Fibroblast of lung (primary cell): ENCODE data around the gene TBC1D12. TPM values are rescaled to one million over a fixed set of nuclear protein-coding genes. Genes with fewer than 3 reads are reported as not detected.

Source experiments
- DNase-seq, 2 donors: peaks; one replicate each; pipeline versions ENCODE4 v3.0.0 to v3.0.0-alpha.2; 2010; ENCODE audit warnings: low read depth in 2 of 2
- H2AFZ ChIP-seq: 2 replicates; pipeline ENCODE4 v1.5.1; 2012; ENCODE audit warnings: low read length, control low read depth, inconsistent platforms
- H3K27ac ChIP-seq: 2 replicates; pipeline ENCODE4 v1.5.1; 2011; ENCODE audit warnings: low read length, control low read depth; ENCODE audit not compliant: insufficient read depth
- H3K27me3 ChIP-seq: 2 replicates; pipeline ENCODE4 v1.5.1; 2011; ENCODE audit warnings: mild to moderate bottlenecking, low read length; ENCODE audit not compliant: control insufficient read depth, insufficient read depth
- H3K36me3 ChIP-seq: 2 replicates; pipeline ENCODE4 v1.5.1; 2011; ENCODE audit warnings: low read length; ENCODE audit not compliant: control insufficient read depth, insufficient read depth
- H3K4me1 ChIP-seq: 2 replicates; pipeline ENCODE4 v1.5.1; 2011; ENCODE audit warnings: low read length; ENCODE audit not compliant: control insufficient read depth, insufficient read depth; ENCODE audit errors: extremely low read depth
- H3K4me2 ChIP-seq: 2 replicates; pipeline ENCODE4 v1.5.1; 2011; ENCODE audit warnings: low read length, control low read depth; ENCODE audit not compliant: insufficient read depth; ENCODE audit errors: extremely low read depth
- H3K4me3 ChIP-seq, 4 experiments: fragments of 200-600 bp in 1 of 4; sonication (generic) in 1 of 4; replicated peaks in 1 of 4; 2 replicates each; pipeline ENCODE4 v1.5.1; 2011 to 2016; ENCODE audit warnings: low read length in 4 of 4, low read depth in 3 of 4, mild to moderate bottlenecking in 3 of 4, control low read depth in 2 of 4, inconsistent platforms in 1 of 4, mixed read lengths in 1 of 4; ENCODE audit not compliant: insufficient read depth in 1 of 4; ENCODE audit errors: control extremely low read depth in 1 of 4
- H3K79me2 ChIP-seq: 2 replicates; pipeline ENCODE4 v1.5.1; 2012; ENCODE audit warnings: mild to moderate bottlenecking, low read length, inconsistent platforms; ENCODE audit not compliant: control insufficient read depth, insufficient read depth
- H3K9ac ChIP-seq: 2 replicates; pipeline ENCODE4 v1.5.1; 2011; ENCODE audit warnings: mild to moderate bottlenecking, low read length, control low read depth; ENCODE audit not compliant: insufficient read depth
- H3K9me3 ChIP-seq: 2 replicates; pipeline ENCODE4 v1.5.1; 2012; ENCODE audit warnings: low read depth, low read length; ENCODE audit not compliant: control insufficient read depth, insufficient read depth
- H4K20me1 ChIP-seq: 2 replicates; pipeline ENCODE4 v1.5.1; 2011; ENCODE audit warnings: low read length; ENCODE audit not compliant: control insufficient read depth, insufficient read depth; ENCODE audit errors: extremely low read depth
- EZH2 ChIP-seq: IDR thresholded peaks from 2 replicates; pipeline ENCODE4 v1.5.1; 2012; ENCODE audit warnings: low read length, control low read depth, mild to moderate bottlenecking; ENCODE audit errors: missing control alignments
- polyA plus RNA-seq, 2 donors: library from polyadenylated mRNA; depleted of rRNA in 1 of 2; stranded (reverse) in 1 of 2; unstranded in 1 of 2; fragments of >200 nt; gene quantifications; 2 replicates each; pipeline ENCODE4 v1.2.1, GENCODE V29; 2011 to 2012; ENCODE audit warnings: missing spikeins in 1 of 2
- total RNA-seq: library from RNA; depleted of rRNA; stranded (reverse); fragments of >200 nt; gene quantifications from 2 replicates; pipeline ENCODE4 v1.2.1, GENCODE V29; 2014
- TF ChIP-seq, protein P1 (sequence below), 2 donors: IDR thresholded peaks in 1 of 2; conservative IDR thresholded peaks in 1 of 2; 1 replicate in 1 of 2; 2 replicates in 1 of 2; pipeline ENCODE4 v1.5.1; 2011 to 2012; ENCODE audit warnings: low read length in 2 of 2, control low read depth in 1 of 2, inconsistent platforms in 1 of 2, low read depth in 1 of 2, mild to moderate bottlenecking in 1 of 2

The TBC1D12 gene
- total and polyA plus RNA-seq, 2 donors (not counting 1 experiment from before 2014, with no cell fraction given) = 7.8 to 13.9 TPM

- Histone ChIP-seq H3K27ac (peak within 1 kb of the TSS; percentile 84), H3K4me1 (peaks cover 4% of the 10 kb centered on the region), H3K9me3 (no peaks in the 10 kb centered on the region), H3K79me2 (peaks cover 22% of the 10 kb centered on the region), H3K36me3 (peaks cover 1% of the 10 kb centered on the region), H3K4me2 (peak within 1 kb of the TSS; percentile 77), H2AFZ (peak within 1 kb of the TSS; percentile 71), H4K20me1 (no peaks in the 10 kb centered on the region), H3K4me3 (peak within 1 kb of the TSS; percentile 83 to 90 (median 87)), H3K9ac (peak within 1 kb of the TSS; percentile 64), H3K27me3 (no peaks in the 10 kb centered on the region)
- TF ChIP-seq, protein P1, sequence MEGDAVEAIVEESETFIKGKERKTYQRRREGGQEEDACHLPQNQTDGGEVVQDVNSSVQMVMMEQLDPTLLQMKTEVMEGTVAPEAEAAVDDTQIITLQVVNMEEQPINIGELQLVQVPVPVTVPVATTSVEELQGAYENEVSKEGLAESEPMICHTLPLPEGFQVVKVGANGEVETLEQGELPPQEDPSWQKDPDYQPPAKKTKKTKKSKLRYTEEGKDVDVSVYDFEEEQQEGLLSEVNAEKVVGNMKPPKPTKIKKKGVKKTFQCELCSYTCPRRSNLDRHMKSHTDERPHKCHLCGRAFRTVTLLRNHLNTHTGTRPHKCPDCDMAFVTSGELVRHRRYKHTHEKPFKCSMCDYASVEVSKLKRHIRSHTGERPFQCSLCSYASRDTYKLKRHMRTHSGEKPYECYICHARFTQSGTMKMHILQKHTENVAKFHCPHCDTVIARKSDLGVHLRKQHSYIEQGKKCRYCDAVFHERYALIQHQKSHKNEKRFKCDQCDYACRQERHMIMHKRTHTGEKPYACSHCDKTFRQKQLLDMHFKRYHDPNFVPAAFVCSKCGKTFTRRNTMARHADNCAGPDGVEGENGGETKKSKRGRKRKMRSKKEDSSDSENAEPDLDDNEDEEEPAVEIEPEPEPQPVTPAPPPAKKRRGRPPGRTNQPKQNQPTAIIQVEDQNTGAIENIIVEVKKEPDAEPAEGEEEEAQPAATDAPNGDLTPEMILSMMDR (conservative IDR thresholded peaks at IDR 0.05 in 1 of 2, IDR thresholded peaks at IDR 0.05 in 1 of 2; ENCODE audit: low read depth in 1 of 2, low read length in 2 of 2) = peak; percentile 64 to 67
- TF ChIP-seq EZH2 = no peak
- peak; percentile 94 to 95 for DNase-seq
These were observed 39.7 kb upstream of the TBC1D12 start, which contains the start of gene NOC3L for GRCh38 chr10:94362360-94363250. TSS of gene NOC3L (minus strand) at chr10:94362939. CDS start at chr10:94362838, 101 bp downstream.

DNA sequence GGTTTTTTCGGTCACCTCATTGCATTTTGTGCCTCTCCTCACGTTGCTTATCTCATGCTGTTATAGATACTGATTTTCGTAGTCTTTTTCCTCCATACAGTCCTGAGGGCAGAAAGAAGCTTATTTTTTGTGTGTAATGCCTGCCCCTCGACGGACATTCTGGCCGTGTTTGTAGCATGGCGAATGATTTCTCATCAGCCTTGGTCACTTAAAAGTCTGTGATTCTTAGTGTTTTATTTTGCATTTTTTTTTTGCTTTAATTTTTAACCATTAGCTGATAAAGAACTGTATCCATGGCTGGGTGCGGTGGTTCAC is 39.1 kb upstream of the TBC1D12 start:
- Histone ChIP-seq H4K20me1 (no peaks in the 10 kb centered on the region), H3K36me3 (no peaks in the 10 kb centered on the region), H3K27me3 (no peaks in the 10 kb centered on the region), H3K9me3 (no peaks in the 10 kb centered on the region), H3K4me1 (peaks cover 2% of the 10 kb centered on the region), H3K9ac (no peak overlapping the region), H3K4me3 (peak overlapping the region in 3 of 4 experiments; percentile 16 to 90 (median 83)), H2AFZ (peak overlapping the region; percentile 70), H3K79me2 (peaks cover 20% of the 10 kb centered on the region), H3K4me2 (peak overlapping the region; percentile 18), H3K27ac (no peak overlapping the region)
- TF ChIP-seq, protein P1 (conservative IDR thresholded peaks at IDR 0.05 in 1 of 2, IDR thresholded peaks at IDR 0.05 in 1 of 2; ENCODE audit: low read depth in 1 of 2, low read length in 2 of 2) = no peak
- no peak for TF ChIP-seq EZH2
- DNase-seq = no peak

- H3K4me2 ChIP-seq = no peak overlapping the region
- DNase-seq = no peak
- H2AFZ ChIP-seq = no peak overlapping the region
- TF ChIP-seq EZH2 = no peak
- TF ChIP-seq, protein P1 (conservative IDR thresholded peaks at IDR 0.05 in 1 of 2, IDR thresholded peaks at IDR 0.05 in 1 of 2; ENCODE audit: low read depth in 1 of 2, low read length in 2 of 2) = no peak
- H3K4me3 ChIP-seq = no peak overlapping the region
- no peaks in the 10 kb centered on the region for H3K9me3 ChIP-seq
- H3K27ac ChIP-seq = no peak overlapping the region
- H4K20me1 ChIP-seq = no peaks in the 10 kb centered on the region
- no peaks in the 10 kb centered on the region for H3K4me1 ChIP-seq
- peaks cover 20% of the 10 kb centered on the region for H3K79me2 ChIP-seq
- H3K27me3 ChIP-seq = no peaks in the 10 kb centered on the region
- no peaks in the 10 kb centered on the region for H3K36me3 ChIP-seq
- no peak overlapping the region for H3K9ac ChIP-seq
These were observed 37.9 kb upstream of the TBC1D12 start for GRCh38 chr10:94364482-94364881.
